K562 (cell line): ENCODE data around the gene SRP72. TPM values are rescaled to one million over a fixed set of nuclear protein-coding genes. Genes with fewer than 3 reads are reported as not detected.

Source experiments
- ATAC-seq: fragments of 200-7000 bp; cut with Tn5 transposase; 3 replicates; pipeline ENCODE4 v1.9.1; 2020; ENCODE audit warnings: moderate library complexity
- BruUV-seq: library from RNA; stranded (reverse); fragments of 400-500 nt; replicated peaks from 2 replicates; lab custom pipeline; 2021; lab: Mats Ljungman, UMichigan
- CTCF ChIA-PET: fragments of 300-600 bp; formaldehyde crosslinking; extraction: SDS; loops from one replicate; lab custom pipeline; 2021; ENCODE audit warnings: low intra/inter-chr PET ratio; lab: Yijun Ruan, JAX
- POLR2A ChIA-PET: fragments of 300-600, 350-650 bp; sonication (Branson Sonifier 250); formaldehyde crosslinking; extraction: SDS; loops from one replicate; lab custom pipeline; 2021; ENCODE audit warnings: antibody characterized with exemption, inconsistent platforms; lab: Yijun Ruan, JAX
- DNase-seq, 4 experiments: peaks; one replicate each; pipeline versions ENCODE4 v3.0.0 to v3.0.0-alpha.2; 2011 to 2018; ENCODE audit warnings: low spot score in 3 of 4, mixed read lengths in 3 of 4; ENCODE audit errors: extremely low read depth in 1 of 4
- FAIRE-seq: peaks from 2 replicates; lab custom pipeline; 2011; peaks lifted over from hg19 to GRCh38; lab: Jason Lieb, UNC
- H2AFZ ChIP-seq: 2 replicates; pipeline ENCODE4 v1.6.0; 2011; ENCODE audit warnings: low read depth, low read length, control low read depth, inconsistent platforms
- H3K27ac ChIP-seq: fragments of 200-600 bp; 3 replicates; pipeline ENCODE4 v1.8.0; 2011; ENCODE audit warnings: low read depth, mild to moderate bottlenecking, control low read depth, inconsistent platforms, low read length, moderate library complexity, mixed read lengths; ENCODE audit errors: extremely low read depth
- H3K27me3 ChIP-seq, 2 experiments: fragments of 300-600 bp in 1 of 2; 2 replicates in 1 of 2; 3 replicates in 1 of 2; pipeline versions ENCODE4 v1.6.0 to v1.8.0; 2011; ENCODE audit warnings: inconsistent platforms in 2 of 2, low read length in 2 of 2, mild to moderate bottlenecking in 1 of 2, mixed read lengths in 1 of 2, moderate library complexity in 1 of 2; ENCODE audit not compliant: control insufficient read depth in 2 of 2, insufficient read depth in 2 of 2
- H3K36me3 ChIP-seq: fragments of 300-600 bp; 3 replicates; pipeline ENCODE4 v1.8.0; 2011; ENCODE audit warnings: mild to moderate bottlenecking, low read length, inconsistent platforms; ENCODE audit not compliant: control insufficient read depth, insufficient read depth
- H3K4me1 ChIP-seq, 2 experiments: fragments of 200-600 bp in 1 of 2; replicated peaks in 1 of 2; 2 replicates in 1 of 2; 3 replicates in 1 of 2; pipeline versions ENCODE4 v1.5.1 to v1.8.0; 2011; ENCODE audit warnings: inconsistent platforms in 2 of 2, low read length in 2 of 2, mild to moderate bottlenecking in 1 of 2, mixed read lengths in 1 of 2, moderate library complexity in 1 of 2; ENCODE audit not compliant: control insufficient read depth in 2 of 2, insufficient read depth in 2 of 2
- H3K4me2 ChIP-seq: 2 replicates; pipeline ENCODE4 v1.6.1; 2011; ENCODE audit warnings: low read length, control low read depth, inconsistent platforms, mixed read lengths; ENCODE audit not compliant: insufficient read depth
- H3K4me3 ChIP-seq: fragments of 200-600 bp; sonication (generic), shearing (Covaris generic); 2 replicates; pipeline ENCODE4 v1.5.1; 2016; ENCODE audit warnings: control low read depth, inconsistent platforms
- H3K79me2 ChIP-seq: fragments of 200-600 bp; 3 replicates; pipeline ENCODE4 v1.8.0; 2011; ENCODE audit warnings: low read length, inconsistent platforms; ENCODE audit not compliant: control insufficient read depth, insufficient read depth
- H3K9ac ChIP-seq, 2 experiments: 2 replicates each; pipeline versions ENCODE4 v1.6.0 to v1.6.1; 2011; ENCODE audit warnings: low read depth in 2 of 2, low read length in 2 of 2, control low read depth in 1 of 2, inconsistent platforms in 1 of 2, mild to moderate bottlenecking in 1 of 2, mixed read lengths in 1 of 2; ENCODE audit not compliant: insufficient read depth in 1 of 2
- H3K9me1 ChIP-seq: one replicate; pipeline ENCODE4 v1.6.0; 2011; ENCODE audit warnings: inconsistent platforms, mild to moderate bottlenecking, low read length, moderate library complexity; ENCODE audit not compliant: control insufficient read depth, insufficient read depth
- H3K9me3 ChIP-seq: replicated peaks from 2 replicates; pipeline ENCODE4 v1.5.1; 2011; ENCODE audit warnings: low read depth, low read length, inconsistent platforms; ENCODE audit not compliant: control insufficient read depth, insufficient read depth
- H4K20me1 ChIP-seq: replicated peaks from 2 replicates; pipeline ENCODE4 v1.6.1; 2011; ENCODE audit warnings: low read length, inconsistent platforms, mixed read lengths; ENCODE audit not compliant: control insufficient read depth, insufficient read depth
- CAMTA2 ChIP-seq: fragments of 250-450 bp; sonication (Bioruptor Pico); conservative IDR thresholded peaks from 2 replicates; pipeline ENCODE4 v1.5.1; 2022
- HCFC1 ChIP-seq: IDR thresholded peaks from 2 replicates; pipeline ENCODE4 v1.6.1; 2012; ENCODE audit warnings: low read depth, low read length, improper control_type of control experiment
- HDAC1 ChIP-seq, 2 experiments: fragments of 450-650 bp; IDR thresholded peaks; 2 replicates each; pipeline ENCODE4 v1.6.1; 2016 to 2017; ENCODE audit warnings: inconsistent platforms in 1 of 2, mild to moderate bottlenecking in 1 of 2, moderate library complexity in 1 of 2
- JUN ChIP-seq, 2 experiments: sonication (generic) in 1 of 2; formaldehyde crosslinking in 1 of 2; IDR thresholded peaks; 2 replicates each; pipeline versions ENCODE4 v1.6.1 to v1.8.0; 2012 to 2022; ENCODE audit warnings: borderline replicate concordance in 2 of 2, mild to moderate bottlenecking in 2 of 2, improper control_type of control experiment in 1 of 2, low read depth in 1 of 2, low read length in 1 of 2, missing genetic modification reagents in 1 of 2
- KDM1A ChIP-seq, 2 experiments: fragments of 450-650 bp; IDR thresholded peaks; 2 replicates each; pipeline ENCODE4 v1.6.1; 2016; ENCODE audit warnings: mild to moderate bottlenecking in 2 of 2
- MCM5 ChIP-seq: fragments of 450-650 bp; IDR thresholded peaks from 2 replicates; pipeline ENCODE4 v1.6.1; 2016; ENCODE audit warnings: low read depth
- ZKSCAN3 ChIP-seq: fragments of 250-450 bp; sonication (Bioruptor Pico); IDR thresholded peaks from 2 replicates; pipeline ENCODE4 v1.4.0; 2020
- ZNF165 ChIP-seq: fragments of 250-450 bp; sonication (Bioruptor Pico); IDR thresholded peaks from 2 replicates; pipeline ENCODE4 v1.4.0; 2020; ENCODE audit warnings: borderline replicate concordance
- ZNF431 ChIP-seq: sonication (generic); formaldehyde crosslinking; IDR thresholded peaks from 2 replicates; pipeline ENCODE4 v1.8.0; 2022; ENCODE audit warnings: mild to moderate bottlenecking, missing genetic modification reagents
- WGBS: fragments of 100-300 bp; shearing (Covaris generic); methylation state at CpG from one replicate; pipeline ENCODE4 v1.1.6; 2016; ENCODE audit warnings: low coverage, mixed read lengths; ENCODE audit not compliant: insufficient coverage; ENCODE audit errors: missing lambda C conversion rate; 5-methylcytosine and 5-hydroxymethylcytosine counted together
- in situ Hi-C: fragments of 300-500 bp; cut with MboI; formaldehyde crosslinking; loops from 4 replicates; pipeline ENCODE4 v1.15.0; 2018; ENCODE audit warnings: inconsistent platforms, mixed read lengths
- intact Hi-C: fragments of 100-400 bp; cut with micrococcal nuclease; formaldehyde crosslinking; loops from 2 replicates; pipeline ENCODE4 v1.14.2; 2022
- polyA plus RNA-seq, 8 experiments: library from polyadenylated mRNA; depleted of rRNA in 4 of 8; stranded (reverse) in 5 of 8; unstranded in 3 of 8; fragments of >200 nt; fragmentation: Nextera tagmentation in 2 of 8; fragmentation: Illumina TruSeq in 1 of 8; extraction: Ambion mirVana in 2 of 8; extraction: Trizol in 1 of 8; gene quantifications; 2 replicates each; pipeline versions ENCODE4 v1.2.1 to v1.2.3, GENCODE V29; 2011 to 2014; ENCODE audit warnings: inconsistent platforms in 1 of 8, missing spikeins in 1 of 8
- total RNA-seq, 7 experiments: library from RNA; depleted of rRNA in 6 of 7; stranded (reverse); fragments of >200 nt in 6 of 7; fragmentation: Illumina TruSeq in 2 of 7; extraction: Trizol in 2 of 7; gene quantifications; 2 replicates each; pipeline versions ENCODE4 v1.2.1 to v1.2.3, GENCODE V29; 2011 to 2021; ENCODE audit warnings: low replicate concordance in 1 of 7
- TF ChIP-seq, protein P1 (sequence below): IDR thresholded peaks from 2 replicates; pipeline ENCODE4 v1.6.1; 2012; ENCODE audit warnings: low read depth, low read length, improper control_type of control experiment, borderline replicate concordance
- TF ChIP-seq, protein P2 (sequence below): sonication (generic); formaldehyde crosslinking; IDR thresholded peaks from 2 replicates; pipeline ENCODE4 v1.8.0; 2022; ENCODE audit warnings: mild to moderate bottlenecking, missing genetic modification reagents
- TF ChIP-seq, protein P3 (sequence below): fragments of 450-650 bp; IDR thresholded peaks from 2 replicates; pipeline ENCODE4 v1.6.1; 2016; ENCODE audit warnings: antibody characterized with exemption
- TF ChIP-seq, protein P4 (sequence below): sonication (generic); formaldehyde crosslinking; IDR thresholded peaks from 2 replicates; pipeline ENCODE4 v1.8.0; 2022; ENCODE audit warnings: missing genetic modification reagents, mild to moderate bottlenecking, moderate library complexity, borderline replicate concordance

SRP72 gene
- total and polyA plus RNA-seq, 9 of the 15 experiments (the other 6 are each of a cell fraction or from before 2014, with no cell fraction given) = 124 to 341 (median 202) TPM

DNA sequence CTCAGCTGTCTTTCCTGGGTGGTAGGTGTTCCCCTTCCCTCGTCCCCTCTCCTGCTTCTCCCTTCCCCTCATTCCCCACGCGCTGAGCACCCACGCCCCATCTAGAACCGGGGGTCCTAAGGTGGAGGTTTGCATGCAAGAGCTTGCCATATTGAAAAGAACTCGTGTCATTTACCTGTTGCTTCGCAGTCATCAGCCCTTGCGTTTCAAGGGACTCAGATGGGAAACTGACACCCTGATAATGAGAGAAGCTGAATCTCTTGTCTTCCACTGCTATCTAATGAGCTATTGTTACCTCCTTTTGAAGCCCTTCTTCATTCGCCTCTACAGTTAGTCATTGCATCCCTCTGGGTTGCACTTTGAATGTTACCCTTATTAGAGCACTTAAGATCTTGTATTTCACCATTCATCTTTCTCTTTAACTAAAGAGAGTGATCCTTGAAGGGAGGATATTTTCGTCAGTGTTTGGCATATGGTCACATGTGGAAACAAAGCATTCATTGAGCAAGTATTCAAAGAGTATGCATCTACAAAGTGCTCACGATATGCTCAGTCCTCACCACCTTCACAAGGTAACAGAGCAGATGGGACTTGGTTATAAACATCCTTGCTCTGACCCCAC is 63.8 kb downstream of the SRP72 start:
- Histone ChIP-seq H3K79me2 (peaks cover 17% of the 10 kb centered on the region; the same call in 2 of the 3 replicates), H3K4me1 (peaks cover 9 to 17% of the 10 kb centered on the region in 2 experiments), H3K9me3 (no peaks in the 10 kb centered on the region; the same call in 1 of the 2 replicates), H3K9ac (peak overlapping the region; percentile 92 to 94), H3K27me3 (no peaks in the 10 kb centered on the region), H3K9me1 (no peaks in the 10 kb centered on the region), H4K20me1 (no peaks in the 10 kb centered on the region), H3K4me2 (peak overlapping the region; percentile 99), H2AFZ (peak overlapping the region; percentile 100), H3K27ac (peak overlapping the region; percentile 93), H3K4me3 (peak overlapping the region; percentile 67), H3K36me3 (no peaks in the 10 kb centered on the region)
- FAIRE-seq (peak; percentile 11), ATAC-seq (no peak; the same call in none of the 3 replicates), DNase-seq (peak in 1 of 4 experiments; percentile 21)
- 6% methylated on average over 11 of the region's 11 CpGs for whole genome bisulfite sequencing
- BruUV-seq = no TSS peak
- POLR2A ChIA-PET = interaction anchor here (0.6 to 1.6 kb wide), 9 partner anchors 12 to 1700 kb away, joined by 3 to 9 read pairs (median 4); no protein-coding TSS in a partner anchor
- CTCF ChIA-PET = no interaction called here
- intact Hi-C loops (no loop called here), in situ Hi-C loops (no loop called here)
- TF ChIP-seq ZKSCAN3 (CRISPR knock-in tag) (no peak), CAMTA2 (CRISPR knock-in tag) (no peak), HCFC1 (no peak), KDM1A (IDR thresholded peaks at IDR 0.05) (0 out of 4 replicates have a peak, but pooled peaks of 1 of the 2 experiments have one; percentile 12), JUN (IDR thresholded peaks at IDR 0.05; ENCODE audit: borderline replicate concordance, low read depth, low read length) (no peak), JUN (CRISPR knock-in tag; IDR thresholded peaks at IDR 0.05; ENCODE audit: borderline replicate concordance) (no peak), ZNF431 (CRISPR knock-in tag) (no peak), ZNF165 (CRISPR knock-in tag) (no peak), MCM5 (no peak), HDAC1 (IDR thresholded peaks at IDR 0.05) (0 out of 4 replicates have a peak, but pooled peaks of 1 of the 2 experiments have one; percentile 9)
- TF ChIP-seq, protein P1, sequence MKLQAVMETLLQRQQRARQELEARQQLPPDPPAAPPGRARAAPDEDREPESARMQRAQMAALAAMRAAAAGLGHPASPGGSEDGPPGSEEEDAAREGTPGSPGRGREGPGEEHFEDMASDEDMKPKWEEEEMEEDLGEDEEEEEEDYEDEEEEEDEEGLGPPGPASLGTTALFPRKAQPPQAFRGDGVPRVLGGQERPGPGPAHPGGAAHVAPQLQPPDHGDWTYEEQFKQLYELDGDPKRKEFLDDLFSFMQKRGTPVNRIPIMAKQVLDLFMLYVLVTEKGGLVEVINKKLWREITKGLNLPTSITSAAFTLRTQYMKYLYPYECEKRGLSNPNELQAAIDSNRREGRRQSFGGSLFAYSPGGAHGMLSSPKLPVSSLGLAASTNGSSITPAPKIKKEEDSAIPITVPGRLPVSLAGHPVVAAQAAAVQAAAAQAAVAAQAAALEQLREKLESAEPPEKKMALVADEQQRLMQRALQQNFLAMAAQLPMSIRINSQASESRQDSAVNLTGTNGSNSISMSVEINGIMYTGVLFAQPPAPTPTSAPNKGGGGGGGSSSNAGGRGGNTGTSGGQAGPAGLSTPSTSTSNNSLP = no peak
- TF ChIP-seq, protein P2, sequence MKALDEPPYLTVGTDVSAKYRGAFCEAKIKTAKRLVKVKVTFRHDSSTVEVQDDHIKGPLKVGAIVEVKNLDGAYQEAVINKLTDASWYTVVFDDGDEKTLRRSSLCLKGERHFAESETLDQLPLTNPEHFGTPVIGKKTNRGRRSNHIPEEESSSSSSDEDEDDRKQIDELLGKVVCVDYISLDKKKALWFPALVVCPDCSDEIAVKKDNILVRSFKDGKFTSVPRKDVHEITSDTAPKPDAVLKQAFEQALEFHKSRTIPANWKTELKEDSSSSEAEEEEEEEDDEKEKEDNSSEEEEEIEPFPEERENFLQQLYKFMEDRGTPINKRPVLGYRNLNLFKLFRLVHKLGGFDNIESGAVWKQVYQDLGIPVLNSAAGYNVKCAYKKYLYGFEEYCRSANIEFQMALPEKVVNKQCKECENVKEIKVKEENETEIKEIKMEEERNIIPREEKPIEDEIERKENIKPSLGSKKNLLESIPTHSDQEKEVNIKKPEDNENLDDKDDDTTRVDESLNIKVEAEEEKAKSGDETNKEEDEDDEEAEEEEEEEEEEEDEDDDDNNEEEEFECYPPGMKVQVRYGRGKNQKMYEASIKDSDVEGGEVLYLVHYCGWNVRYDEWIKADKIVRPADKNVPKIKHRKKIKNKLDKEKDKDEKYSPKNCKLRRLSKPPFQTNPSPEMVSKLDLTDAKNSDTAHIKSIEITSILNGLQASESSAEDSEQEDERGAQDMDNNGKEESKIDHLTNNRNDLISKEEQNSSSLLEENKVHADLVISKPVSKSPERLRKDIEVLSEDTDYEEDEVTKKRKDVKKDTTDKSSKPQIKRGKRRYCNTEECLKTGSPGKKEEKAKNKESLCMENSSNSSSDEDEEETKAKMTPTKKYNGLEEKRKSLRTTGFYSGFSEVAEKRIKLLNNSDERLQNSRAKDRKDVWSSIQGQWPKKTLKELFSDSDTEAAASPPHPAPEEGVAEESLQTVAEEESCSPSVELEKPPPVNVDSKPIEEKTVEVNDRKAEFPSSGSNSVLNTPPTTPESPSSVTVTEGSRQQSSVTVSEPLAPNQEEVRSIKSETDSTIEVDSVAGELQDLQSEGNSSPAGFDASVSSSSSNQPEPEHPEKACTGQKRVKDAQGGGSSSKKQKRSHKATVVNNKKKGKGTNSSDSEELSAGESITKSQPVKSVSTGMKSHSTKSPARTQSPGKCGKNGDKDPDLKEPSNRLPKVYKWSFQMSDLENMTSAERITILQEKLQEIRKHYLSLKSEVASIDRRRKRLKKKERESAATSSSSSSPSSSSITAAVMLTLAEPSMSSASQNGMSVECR (CRISPR knock-in tag) = peak; percentile 6; the same call in 1 of the 2 replicates
- TF ChIP-seq, protein P3, sequence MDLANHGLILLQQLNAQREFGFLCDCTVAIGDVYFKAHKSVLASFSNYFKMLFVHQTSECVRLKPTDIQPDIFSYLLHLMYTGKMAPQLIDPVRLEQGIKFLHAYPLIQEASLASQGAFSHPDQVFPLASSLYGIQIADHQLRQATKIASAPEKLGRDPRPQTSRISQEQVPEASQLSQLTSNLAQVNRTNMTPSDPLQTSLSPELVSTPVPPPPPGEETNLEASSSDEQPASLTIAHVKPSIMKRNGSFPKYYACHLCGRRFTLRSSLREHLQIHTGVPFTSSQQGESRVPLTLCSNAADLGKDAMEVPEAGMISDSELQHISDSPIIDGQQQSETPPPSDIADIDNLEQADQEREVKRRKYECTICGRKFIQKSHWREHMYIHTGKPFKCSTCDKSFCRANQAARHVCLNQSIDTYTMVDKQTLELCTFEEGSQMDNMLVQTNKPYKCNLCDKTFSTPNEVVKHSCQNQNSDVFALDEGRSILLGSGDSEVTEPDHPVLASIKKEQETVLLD = no peak
- TF ChIP-seq, protein P4, sequence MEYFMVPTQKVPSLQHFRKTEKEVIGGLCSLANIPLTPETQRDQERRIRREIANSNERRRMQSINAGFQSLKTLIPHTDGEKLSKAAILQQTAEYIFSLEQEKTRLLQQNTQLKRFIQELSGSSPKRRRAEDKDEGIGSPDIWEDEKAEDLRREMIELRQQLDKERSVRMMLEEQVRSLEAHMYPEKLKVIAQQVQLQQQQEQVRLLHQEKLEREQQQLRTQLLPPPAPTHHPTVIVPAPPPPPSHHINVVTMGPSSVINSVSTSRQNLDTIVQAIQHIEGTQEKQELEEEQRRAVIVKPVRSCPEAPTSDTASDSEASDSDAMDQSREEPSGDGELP (CRISPR knock-in tag) = no peak; the same call in 1 of the 2 replicates
